ENCODE measurements around the gene LDLRAP1. TPM values are rescaled to one million over a fixed set of nuclear protein-coding genes. Genes with fewer than 3 reads are reported as not detected.

LDLRAP1 gene
- total RNA-seq, 1 experiment from 2014 or later, result 26.0 TPM

- RAD21 ChIA-PET (ENCODE audit: low non-redundant PET in 1 of 2, low total read pairs in 2 of 2, uncharacterized antibody in 2 of 2, unreplicated experiment in 2 of 2), result no interaction called here
- Histone ChIP-seq H3K9me2 (ENCODE audit: insufficient read depth) (no peaks in the 10 kb centered on the region), H3K27ac (ENCODE audit: low read depth, low read length) (no peak overlapping the region), H3K36me3 (ENCODE audit: control insufficient read depth in 1 of 2, insufficient read depth in 2 of 2, low read length in 2 of 2) (no peaks in the 10 kb centered on the region), H4K20me1 (ENCODE audit: insufficient read depth) (no peaks in the 10 kb centered on the region), H3K4me2 (ENCODE audit: low read length) (no peak overlapping the region), H3K9me3 (ENCODE audit: control insufficient read depth in 1 of 2, insufficient read depth in 1 of 2, low read depth in 1 of 2, low read length in 2 of 2) (no peaks in the 10 kb centered on the region), H3K27me3 (ENCODE audit: insufficient read depth, low read length) (no peaks in the 10 kb centered on the region), H3K4me3 (replicated peaks in 1 of 2; ENCODE audit: low read depth in 1 of 2, low read length in 2 of 2) (no peak overlapping the region), H2AFZ (ENCODE audit: low read depth, low read length, poor library complexity, severe bottlenecking) (no peak overlapping the region), H3K9ac (ENCODE audit: low read length) (no peak overlapping the region), H3K79me2 (ENCODE audit: insufficient read depth, low read length) (no peaks in the 10 kb centered on the region), H3K4me1 (ENCODE audit: control insufficient read depth in 1 of 2, insufficient read depth in 2 of 2, low read length in 2 of 2) (peaks cover 13 to 36% of the 10 kb centered on the region in 2 experiments)
- intact Hi-C loops (cut with micrococcal nuclease), result no loop called here
- BruUV-seq (replicated peaks), result no TSS peak
- TF ChIP-seq EGR1 (IDR thresholded peaks at IDR 0.05; ENCODE audit: low read depth) (no peak), FOSL1 (IDR thresholded peaks at IDR 0.05; ENCODE audit: low read depth) (no peak), RAD21 (IDR thresholded peaks at IDR 0.05; ENCODE audit: low read depth) (no peak), SRF (IDR thresholded peaks at IDR 0.05; ENCODE audit: low read depth) (no peak), JUND (IDR thresholded peaks at IDR 0.05) (no peak), ATF3 (IDR thresholded peaks at IDR 0.05) (no peak), POLR2A (IDR thresholded peaks at IDR 0.05; ENCODE audit: borderline replicate concordance, extremely low read depth, insufficient read depth, insufficient read length) (no peak), MAX (IDR thresholded peaks at IDR 0.05) (no peak), EZH2 (IDR thresholded peaks at IDR 0.05) (no peak), TCF7L2 (IDR thresholded peaks at IDR 0.05; ENCODE audit: borderline replicate concordance, extremely low read depth, insufficient read depth, insufficient read length) (no peak), CTCF (IDR thresholded peaks at IDR 0.05 in 2 of 3, conservative IDR thresholded peaks at IDR 0.05 in 1 of 3; ENCODE audit: borderline replicate concordance in 1 of 3, insufficient read depth in 1 of 3, low read depth in 2 of 3, low read length in 2 of 3) (no peak), ZFX (IDR thresholded peaks at IDR 0.05) (no peak), EZH2phosphoT487 (IDR thresholded peaks at IDR 0.05; ENCODE audit: borderline replicate concordance) (no peak), CBX3 (IDR thresholded peaks at IDR 0.05; ENCODE audit: low read depth) (no peak), ZNF274 (IDR thresholded peaks at IDR 0.05; ENCODE audit: low read depth, low read length) (no peak)
- TF ChIP-seq, protein P1, sequence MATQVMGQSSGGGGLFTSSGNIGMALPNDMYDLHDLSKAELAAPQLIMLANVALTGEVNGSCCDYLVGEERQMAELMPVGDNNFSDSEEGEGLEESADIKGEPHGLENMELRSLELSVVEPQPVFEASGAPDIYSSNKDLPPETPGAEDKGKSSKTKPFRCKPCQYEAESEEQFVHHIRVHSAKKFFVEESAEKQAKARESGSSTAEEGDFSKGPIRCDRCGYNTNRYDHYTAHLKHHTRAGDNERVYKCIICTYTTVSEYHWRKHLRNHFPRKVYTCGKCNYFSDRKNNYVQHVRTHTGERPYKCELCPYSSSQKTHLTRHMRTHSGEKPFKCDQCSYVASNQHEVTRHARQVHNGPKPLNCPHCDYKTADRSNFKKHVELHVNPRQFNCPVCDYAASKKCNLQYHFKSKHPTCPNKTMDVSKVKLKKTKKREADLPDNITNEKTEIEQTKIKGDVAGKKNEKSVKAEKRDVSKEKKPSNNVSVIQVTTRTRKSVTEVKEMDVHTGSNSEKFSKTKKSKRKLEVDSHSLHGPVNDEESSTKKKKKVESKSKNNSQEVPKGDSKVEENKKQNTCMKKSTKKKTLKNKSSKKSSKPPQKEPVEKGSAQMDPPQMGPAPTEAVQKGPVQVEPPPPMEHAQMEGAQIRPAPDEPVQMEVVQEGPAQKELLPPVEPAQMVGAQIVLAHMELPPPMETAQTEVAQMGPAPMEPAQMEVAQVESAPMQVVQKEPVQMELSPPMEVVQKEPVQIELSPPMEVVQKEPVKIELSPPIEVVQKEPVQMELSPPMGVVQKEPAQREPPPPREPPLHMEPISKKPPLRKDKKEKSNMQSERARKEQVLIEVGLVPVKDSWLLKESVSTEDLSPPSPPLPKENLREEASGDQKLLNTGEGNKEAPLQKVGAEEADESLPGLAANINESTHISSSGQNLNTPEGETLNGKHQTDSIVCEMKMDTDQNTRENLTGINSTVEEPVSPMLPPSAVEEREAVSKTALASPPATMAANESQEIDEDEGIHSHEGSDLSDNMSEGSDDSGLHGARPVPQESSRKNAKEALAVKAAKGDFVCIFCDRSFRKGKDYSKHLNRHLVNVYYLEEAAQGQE (IDR thresholded peaks at IDR 0.05; ENCODE audit: low read depth), result no peak
- TF ChIP-seq, protein P2, sequence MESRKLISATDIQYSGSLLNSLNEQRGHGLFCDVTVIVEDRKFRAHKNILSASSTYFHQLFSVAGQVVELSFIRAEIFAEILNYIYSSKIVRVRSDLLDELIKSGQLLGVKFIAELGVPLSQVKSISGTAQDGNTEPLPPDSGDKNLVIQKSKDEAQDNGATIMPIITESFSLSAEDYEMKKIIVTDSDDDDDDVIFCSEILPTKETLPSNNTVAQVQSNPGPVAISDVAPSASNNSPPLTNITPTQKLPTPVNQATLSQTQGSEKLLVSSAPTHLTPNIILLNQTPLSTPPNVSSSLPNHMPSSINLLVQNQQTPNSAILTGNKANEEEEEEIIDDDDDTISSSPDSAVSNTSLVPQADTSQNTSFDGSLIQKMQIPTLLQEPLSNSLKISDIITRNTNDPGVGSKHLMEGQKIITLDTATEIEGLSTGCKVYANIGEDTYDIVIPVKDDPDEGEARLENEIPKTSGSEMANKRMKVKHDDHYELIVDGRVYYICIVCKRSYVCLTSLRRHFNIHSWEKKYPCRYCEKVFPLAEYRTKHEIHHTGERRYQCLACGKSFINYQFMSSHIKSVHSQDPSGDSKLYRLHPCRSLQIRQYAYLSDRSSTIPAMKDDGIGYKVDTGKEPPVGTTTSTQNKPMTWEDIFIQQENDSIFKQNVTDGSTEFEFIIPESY (IDR thresholded peaks at IDR 0.05; ENCODE audit: extremely low read depth, insufficient replicate concordance, low read length), result no peak
- DNase-seq (ENCODE audit: low read depth, low spot score), result no peak
- POLR2A ChIA-PET, result no interaction called here
- no peak for ATAC-seq
- CTCF ChIA-PET, result no interaction called here
Observed at GRCh38 chr1:25573961-25574360, 30.6 kb downstream of the LDLRAP1 start.

Data from HCT116 (cell line).